Measurements from ENCODE around the gene RNF150.

GRCh38 chr4:140833280-140833679 lies 300.0 kb downstream of the RNF150 start:
- TF ChIP-seq CTCF (IDR thresholded peaks at IDR 0.05) (no peak), POLR2A (IDR thresholded peaks at IDR 0.05) (no peak), POLR2AphosphoS5 (IDR thresholded peaks at IDR 0.05) (no peak), EP300 (IDR thresholded peaks at IDR 0.05) (no peak)

Data from stomach (tissue), 4 donors.